K562 (cell line): ENCODE data around the gene VWA2. TPM values are rescaled to one million over a fixed set of nuclear protein-coding genes. Genes with fewer than 3 reads are reported as not detected.

ENCODE experiments used
- ATAC-seq: fragments of 200-7000 bp; cut with Tn5 transposase; 3 replicates; pipeline ENCODE4 v1.9.1; 2020; ENCODE audit warnings: moderate library complexity
- BruUV-seq: library from RNA; stranded (reverse); fragments of 400-500 nt; replicated peaks from 2 replicates; lab custom pipeline; 2021; lab: Mats Ljungman, UMichigan
- CTCF ChIA-PET: fragments of 300-600 bp; formaldehyde crosslinking; extraction: SDS; loops from one replicate; lab custom pipeline; 2021; ENCODE audit warnings: low intra/inter-chr PET ratio; lab: Yijun Ruan, JAX
- POLR2A ChIA-PET: fragments of 300-600, 350-650 bp; sonication (Branson Sonifier 250); formaldehyde crosslinking; extraction: SDS; loops from one replicate; lab custom pipeline; 2021; ENCODE audit warnings: antibody characterized with exemption, inconsistent platforms; lab: Yijun Ruan, JAX
- DNase-seq, 4 experiments: peaks; one replicate each; pipeline versions ENCODE4 v3.0.0 to v3.0.0-alpha.2; 2011 to 2018; ENCODE audit warnings: low spot score in 3 of 4, mixed read lengths in 3 of 4; ENCODE audit errors: extremely low read depth in 1 of 4
- FAIRE-seq: peaks from 2 replicates; lab custom pipeline; 2011; peaks lifted over from hg19 to GRCh38; lab: Jason Lieb, UNC
- H2AFZ ChIP-seq: 2 replicates; pipeline ENCODE4 v1.6.0; 2011; ENCODE audit warnings: low read depth, low read length, control low read depth, inconsistent platforms
- H3K27ac ChIP-seq: fragments of 200-600 bp; 3 replicates; pipeline ENCODE4 v1.8.0; 2011; ENCODE audit warnings: low read depth, mild to moderate bottlenecking, control low read depth, inconsistent platforms, low read length, moderate library complexity, mixed read lengths; ENCODE audit errors: extremely low read depth
- H3K27me3 ChIP-seq, 2 experiments: fragments of 300-600 bp in 1 of 2; 2 replicates in 1 of 2; 3 replicates in 1 of 2; pipeline versions ENCODE4 v1.6.0 to v1.8.0; 2011; ENCODE audit warnings: inconsistent platforms in 2 of 2, low read length in 2 of 2, mild to moderate bottlenecking in 1 of 2, mixed read lengths in 1 of 2, moderate library complexity in 1 of 2; ENCODE audit not compliant: control insufficient read depth in 2 of 2, insufficient read depth in 2 of 2
- H3K36me3 ChIP-seq: fragments of 300-600 bp; 3 replicates; pipeline ENCODE4 v1.8.0; 2011; ENCODE audit warnings: mild to moderate bottlenecking, low read length, inconsistent platforms; ENCODE audit not compliant: control insufficient read depth, insufficient read depth
- H3K4me1 ChIP-seq, 2 experiments: fragments of 200-600 bp in 1 of 2; replicated peaks in 1 of 2; 2 replicates in 1 of 2; 3 replicates in 1 of 2; pipeline versions ENCODE4 v1.5.1 to v1.8.0; 2011; ENCODE audit warnings: inconsistent platforms in 2 of 2, low read length in 2 of 2, mild to moderate bottlenecking in 1 of 2, mixed read lengths in 1 of 2, moderate library complexity in 1 of 2; ENCODE audit not compliant: control insufficient read depth in 2 of 2, insufficient read depth in 2 of 2
- H3K4me2 ChIP-seq: 2 replicates; pipeline ENCODE4 v1.6.1; 2011; ENCODE audit warnings: low read length, control low read depth, inconsistent platforms, mixed read lengths; ENCODE audit not compliant: insufficient read depth
- H3K4me3 ChIP-seq: fragments of 200-600 bp; sonication (generic), shearing (Covaris generic); 2 replicates; pipeline ENCODE4 v1.5.1; 2016; ENCODE audit warnings: control low read depth, inconsistent platforms
- H3K79me2 ChIP-seq: fragments of 200-600 bp; 3 replicates; pipeline ENCODE4 v1.8.0; 2011; ENCODE audit warnings: low read length, inconsistent platforms; ENCODE audit not compliant: control insufficient read depth, insufficient read depth
- H3K9ac ChIP-seq, 2 experiments: 2 replicates each; pipeline versions ENCODE4 v1.6.0 to v1.6.1; 2011; ENCODE audit warnings: low read depth in 2 of 2, low read length in 2 of 2, control low read depth in 1 of 2, inconsistent platforms in 1 of 2, mild to moderate bottlenecking in 1 of 2, mixed read lengths in 1 of 2; ENCODE audit not compliant: insufficient read depth in 1 of 2
- H3K9me1 ChIP-seq: one replicate; pipeline ENCODE4 v1.6.0; 2011; ENCODE audit warnings: inconsistent platforms, mild to moderate bottlenecking, low read length, moderate library complexity; ENCODE audit not compliant: control insufficient read depth, insufficient read depth
- H3K9me3 ChIP-seq: replicated peaks from 2 replicates; pipeline ENCODE4 v1.5.1; 2011; ENCODE audit warnings: low read depth, low read length, inconsistent platforms; ENCODE audit not compliant: control insufficient read depth, insufficient read depth
- H4K20me1 ChIP-seq: replicated peaks from 2 replicates; pipeline ENCODE4 v1.6.1; 2011; ENCODE audit warnings: low read length, inconsistent platforms, mixed read lengths; ENCODE audit not compliant: control insufficient read depth, insufficient read depth
- ATF2 ChIP-seq: sonication (generic); formaldehyde crosslinking; IDR thresholded peaks from 2 replicates; pipeline ENCODE4 v1.8.1; 2022; ENCODE audit warnings: missing genetic modification reagents
- CCAR2 ChIP-seq: fragments of 200-400 bp; formaldehyde crosslinking; IDR thresholded peaks from 2 replicates; pipeline ENCODE4 v1.6.1; 2017; ENCODE audit warnings: mild to moderate bottlenecking, low read depth, low read length
- CEBPZ ChIP-seq: fragments of 150-350 bp; IDR thresholded peaks from 2 replicates; pipeline ENCODE4 v1.6.1; 2014; ENCODE audit warnings: low read depth, mild to moderate bottlenecking, low read length, borderline replicate concordance
- FUS ChIP-seq: fragments of 200-400 bp; formaldehyde crosslinking; optimal IDR thresholded peaks from 2 replicates; pipeline ENCODE3; 2017; ENCODE audit warnings: low read depth, low read length
- GTF2B ChIP-seq: IDR thresholded peaks from 2 replicates; pipeline ENCODE4 v1.6.1; 2011; ENCODE audit not compliant: insufficient read length; ENCODE audit errors: extremely low read depth
- HNRNPLL ChIP-seq: fragments of 200-400 bp; formaldehyde crosslinking; IDR thresholded peaks from 2 replicates; pipeline ENCODE4 v1.6.1; 2017; ENCODE audit warnings: low read length, low read depth, mild to moderate bottlenecking; ENCODE audit not compliant: poor library complexity, severe bottlenecking
- KHSRP ChIP-seq: fragments of 450-650 bp; IDR thresholded peaks from 2 replicates; pipeline ENCODE4 v1.6.1; 2017
- MTA2 ChIP-seq: fragments of 450-650 bp; IDR thresholded peaks from 2 replicates; pipeline ENCODE4 v1.6.1; 2016; ENCODE audit warnings: low read depth
- PCBP2 ChIP-seq: fragments of 200-400 bp; formaldehyde crosslinking; IDR thresholded peaks from 2 replicates; pipeline ENCODE4 v1.6.1; 2018; ENCODE audit warnings: low read length, low read depth, mild to moderate bottlenecking, moderate library complexity; ENCODE audit not compliant: poor library complexity, severe bottlenecking
- SMARCA5 ChIP-seq: fragments of 450-650 bp; IDR thresholded peaks from 2 replicates; pipeline ENCODE4 v1.6.1; 2016
- SMARCE1 ChIP-seq: fragments of 450-650 bp; IDR thresholded peaks from 2 replicates; pipeline ENCODE4 v1.7.1; 2016; ENCODE audit warnings: mild to moderate bottlenecking
- TSC22D4 ChIP-seq: fragments of 450-650 bp; IDR thresholded peaks from 2 replicates; pipeline ENCODE4 v1.6.1; 2016; ENCODE audit warnings: missing genetic modification characterization, missing biosample characterization, control low read depth
- ZNF592 ChIP-seq: fragments of 450-650 bp; IDR thresholded peaks from 2 replicates; pipeline ENCODE4 v1.6.1; 2017; ENCODE audit warnings: antibody characterized with exemption, mild to moderate bottlenecking
- WGBS: fragments of 100-300 bp; shearing (Covaris generic); methylation state at CpG from one replicate; pipeline ENCODE4 v1.1.6; 2016; ENCODE audit warnings: low coverage, mixed read lengths; ENCODE audit not compliant: insufficient coverage; ENCODE audit errors: missing lambda C conversion rate; 5-methylcytosine and 5-hydroxymethylcytosine counted together
- in situ Hi-C: fragments of 300-500 bp; cut with MboI; formaldehyde crosslinking; loops from 4 replicates; pipeline ENCODE4 v1.15.0; 2018; ENCODE audit warnings: inconsistent platforms, mixed read lengths
- intact Hi-C: fragments of 100-400 bp; cut with micrococcal nuclease; formaldehyde crosslinking; loops from 2 replicates; pipeline ENCODE4 v1.14.2; 2022
- polyA plus RNA-seq, 8 experiments: library from polyadenylated mRNA; depleted of rRNA in 4 of 8; stranded (reverse) in 5 of 8; unstranded in 3 of 8; fragments of >200 nt; fragmentation: Nextera tagmentation in 2 of 8; fragmentation: Illumina TruSeq in 1 of 8; extraction: Ambion mirVana in 2 of 8; extraction: Trizol in 1 of 8; gene quantifications; 2 replicates each; pipeline versions ENCODE4 v1.2.1 to v1.2.3, GENCODE V29; 2011 to 2014; ENCODE audit warnings: inconsistent platforms in 1 of 8, missing spikeins in 1 of 8
- total RNA-seq, 7 experiments: library from RNA; depleted of rRNA in 6 of 7; stranded (reverse); fragments of >200 nt in 6 of 7; fragmentation: Illumina TruSeq in 2 of 7; extraction: Trizol in 2 of 7; gene quantifications; 2 replicates each; pipeline versions ENCODE4 v1.2.1 to v1.2.3, GENCODE V29; 2011 to 2021; ENCODE audit warnings: low replicate concordance in 1 of 7

The VWA2 gene
- total and polyA plus RNA-seq, 9 of the 15 experiments (the other 6 are each of a cell fraction or from before 2014, with no cell fraction given), result not detected

GRCh38 chr10:114271779-114272167 is 32.7 kb downstream of the VWA2 start:
- no peak overlapping the region for H3K27ac ChIP-seq
- no peak overlapping the region for H3K9ac ChIP-seq
- DNase-seq (no peak), FAIRE-seq (no peak), ATAC-seq (no peak)
- WGBS, result 0% methylated on average over 3 of the region's 4 CpGs
- BruUV-seq, result no TSS peak
- H3K79me2 ChIP-seq, result no peaks in the 10 kb centered on the region
- ChIA-PET POLR2A (interaction anchor here (0.7 kb wide), 1 partner anchor 15 kb away, joined by 3 read pairs; no protein-coding TSS in a partner anchor), CTCF (no interaction called here)
- no peak overlapping the region for H3K4me3 ChIP-seq
- H3K4me1 ChIP-seq, result no peaks in the 10 kb centered on the region; a peak in 1 of 5 replicates
- no peaks in the 10 kb centered on the region for H3K36me3 ChIP-seq
- H4K20me1 ChIP-seq, result no peaks in the 10 kb centered on the region
- intact Hi-C loops (no loop called here), in situ Hi-C loops (no loop called here)
- H3K4me2 ChIP-seq, result no peak overlapping the region
- no peak overlapping the region for H2AFZ ChIP-seq
- H3K27me3 ChIP-seq, result no peaks in the 10 kb centered on the region; a peak in 1 of 5 replicates
- TF ChIP-seq SMARCA5, result no peak
- TF ChIP-seq ZNF592, result no peak
- no peak for TF ChIP-seq PCBP2
- no peak for TF ChIP-seq CEBPZ
- TF ChIP-seq CCAR2, result no peak
- no peak for TF ChIP-seq TSC22D4 (tag)
- no peak for TF ChIP-seq FUS
- no peak for TF ChIP-seq SMARCE1
- TF ChIP-seq MTA2, result no peak
- no peak for TF ChIP-seq GTF2B
- TF ChIP-seq ATF2 (CRISPR knock-in tag), result no peak
- no peak for TF ChIP-seq KHSRP
- TF ChIP-seq HNRNPLL, result no peak
- no peaks in the 10 kb centered on the region for H3K9me1 ChIP-seq
- H3K9me3 ChIP-seq, result no peaks in the 10 kb centered on the region
